ENCODE data around the gene PSMD13.

PSMD13 gene

GRCh38 chr11:289398-289711 lies 52.6 kb downstream of the PSMD13 start:
- no peak for DNase-seq (ENCODE audit: low spot score)

- no peak for DNase-seq (ENCODE audit: low spot score)
Measured at GRCh38 chr11:289712-290620, 53.2 kb downstream of the PSMD13 start.

GRCh38 chr11:290621-291231 lies 54.0 kb downstream of the PSMD13 start:
- DNase-seq (ENCODE audit: low spot score): no peak

- no peak for DNase-seq (ENCODE audit: low spot score)
Measured at GRCh38 chr11:291281-292210, 54.8 kb downstream of the PSMD13 start.

GRCh38 chr11:292211-293121 lies 55.7 kb downstream of the PSMD13 start:
- no peak for DNase-seq (ENCODE audit: low spot score)

DNA sequence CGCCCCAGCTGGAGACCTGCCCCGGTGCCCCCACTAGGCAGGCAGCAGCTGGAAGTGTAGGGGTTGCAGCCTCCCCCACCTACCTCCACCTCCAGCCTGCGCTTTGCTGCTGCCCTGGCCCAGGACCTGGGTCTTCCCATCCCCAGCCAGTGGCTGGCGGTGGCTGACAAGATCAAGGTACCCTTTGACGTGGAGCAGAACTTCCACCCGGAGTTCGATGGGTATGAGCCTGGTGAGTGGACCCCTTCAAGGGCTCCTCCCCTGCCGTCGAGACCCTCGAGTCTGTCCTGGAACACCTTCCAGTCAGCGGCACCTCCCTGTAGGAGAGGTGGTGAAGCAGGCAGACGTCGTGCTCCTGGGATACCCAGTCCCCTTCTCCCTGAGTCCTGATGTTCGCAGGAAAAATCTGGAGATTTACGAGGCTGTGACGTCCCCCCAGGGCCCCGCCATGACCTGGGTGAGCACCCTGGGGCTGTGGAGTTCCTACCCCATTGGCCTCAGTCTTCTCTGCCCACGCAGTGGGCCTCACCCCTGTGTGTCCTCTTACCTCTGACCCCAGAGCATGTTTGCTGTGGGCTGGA lies 56.6 kb downstream of the PSMD13 start:
- no peak for DNase-seq (ENCODE audit: low spot score)

DNA sequence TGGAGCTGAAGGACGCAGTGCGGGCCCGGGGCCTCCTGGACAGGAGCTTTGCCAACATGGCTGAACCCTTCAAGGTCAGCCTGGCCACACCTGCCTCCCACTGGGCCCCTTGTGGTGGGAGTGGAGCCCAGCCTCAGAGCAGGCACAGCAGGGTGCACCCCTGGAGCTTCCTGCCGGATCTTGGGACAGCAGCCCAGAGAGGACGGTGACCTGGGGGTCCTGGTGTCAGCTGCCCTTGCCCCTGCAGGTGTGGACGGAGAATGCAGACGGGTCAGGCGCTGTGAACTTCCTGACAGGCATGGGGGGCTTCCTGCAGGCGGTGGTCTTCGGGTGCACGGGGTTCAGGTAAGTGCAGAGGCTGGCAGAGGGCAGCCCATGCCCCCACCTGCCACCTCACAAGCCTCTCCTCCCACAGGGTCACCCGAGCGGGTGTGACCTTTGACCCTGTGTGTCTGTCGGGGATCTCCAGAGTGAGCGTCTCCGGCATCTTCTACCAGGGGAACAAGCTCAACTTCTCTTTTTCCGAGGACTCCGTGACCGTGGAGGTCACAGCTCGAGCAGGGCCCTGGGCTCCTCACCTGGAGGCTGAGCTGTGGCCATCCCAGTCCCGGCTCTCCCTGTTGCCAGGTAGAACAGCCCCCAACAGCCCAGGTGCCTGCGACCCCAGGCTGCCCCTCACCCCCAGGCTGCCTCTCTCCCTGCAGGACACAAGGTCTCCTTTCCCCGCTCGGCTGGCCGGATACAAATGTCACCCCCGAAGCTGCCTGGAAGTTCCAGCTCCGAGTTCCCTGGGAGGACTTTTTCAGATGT lies 57.3 kb downstream of the PSMD13 start:
- no peak for DNase-seq (ENCODE audit: low spot score)

GRCh38 chr11:294780-295179 lies 58.0 kb downstream of the PSMD13 start:
- no peak for DNase-seq (ENCODE audit: low spot score)

GRCh38 chr11:295351-296170 lies 58.8 kb downstream of the PSMD13 start:
- DNase-seq (ENCODE audit: low spot score): no peak

GRCh38 chr11:296171-297050 lies 59.6 kb downstream of the PSMD13 start:
- no peak for DNase-seq (ENCODE audit: low spot score)

GRCh38 chr11:297051-297585 lies 60.3 kb downstream of the PSMD13 start:
- no peak for DNase-seq (ENCODE audit: low spot score)

- peak; percentile 70 for DNase-seq (ENCODE audit: low spot score)
Measured at GRCh38 chr11:297586-298405, 61.0 kb downstream of the PSMD13 start.

- no peak for DNase-seq (ENCODE audit: low spot score)
Measured at GRCh38 chr11:298406-299065, 61.8 kb downstream of the PSMD13 start.

DNA sequence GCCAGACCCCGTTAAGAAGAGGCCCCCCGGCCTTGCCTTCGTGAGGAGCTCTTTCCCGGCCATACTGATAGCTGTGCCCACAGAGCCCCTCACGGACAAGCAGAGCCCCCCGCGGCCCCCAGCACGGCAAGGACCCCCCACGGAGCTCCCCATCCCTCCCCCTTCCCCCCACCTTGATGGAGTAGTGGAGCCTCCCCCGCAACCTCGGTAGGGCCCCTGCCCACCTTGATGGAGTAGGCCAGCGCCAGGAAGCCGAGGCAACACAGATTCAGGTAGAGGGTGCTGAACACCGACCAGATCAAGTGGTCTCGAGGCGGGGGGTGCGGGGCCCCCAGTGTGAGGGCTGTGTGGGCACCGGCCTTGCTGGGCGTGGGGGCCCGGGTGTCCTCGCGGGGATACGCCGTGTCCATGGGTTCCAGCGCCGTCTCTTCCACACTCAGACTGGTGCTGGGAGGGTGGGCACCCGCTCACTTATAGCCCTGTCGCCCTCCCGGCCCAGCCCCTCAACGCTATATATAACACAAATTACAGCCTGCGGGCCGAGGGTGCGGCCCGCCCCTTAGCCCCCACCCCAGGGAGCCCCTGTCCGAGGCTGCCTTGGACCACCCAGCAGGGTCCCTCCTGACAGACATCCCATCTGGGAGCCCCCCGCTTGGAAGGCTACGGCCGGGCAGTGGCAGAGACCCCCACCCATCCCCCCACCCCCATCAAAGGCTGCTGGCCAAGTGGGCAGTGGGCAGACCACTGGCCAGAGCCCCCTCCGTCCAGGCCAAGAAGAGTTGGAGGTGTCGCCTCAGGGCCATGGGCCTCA lies 62.5 kb downstream of the PSMD13 start, which contains the start of gene IFITM5:
TSS of gene IFITM5 (minus strand) at position 446 of the 811 bp plus-strand sequence. CDS start at position 410, 36 bp downstream.
- no peak for DNase-seq (ENCODE audit: low spot score)

- DNase-seq (ENCODE audit: low spot score): no peak
Measured at GRCh38 chr11:299951-300735, 63.4 kb downstream of the PSMD13 start.

Measured in GM03348 (cell line).